ENCODE results near the gene STK24. TPM values are rescaled to one million over a fixed set of nuclear protein-coding genes. Genes with fewer than 3 reads are reported as not detected.

Gene STK24
- total RNA-seq, 4 donors from 2014 or later = 55.3 to 96.3 (median 83.9) TPM

DNA sequence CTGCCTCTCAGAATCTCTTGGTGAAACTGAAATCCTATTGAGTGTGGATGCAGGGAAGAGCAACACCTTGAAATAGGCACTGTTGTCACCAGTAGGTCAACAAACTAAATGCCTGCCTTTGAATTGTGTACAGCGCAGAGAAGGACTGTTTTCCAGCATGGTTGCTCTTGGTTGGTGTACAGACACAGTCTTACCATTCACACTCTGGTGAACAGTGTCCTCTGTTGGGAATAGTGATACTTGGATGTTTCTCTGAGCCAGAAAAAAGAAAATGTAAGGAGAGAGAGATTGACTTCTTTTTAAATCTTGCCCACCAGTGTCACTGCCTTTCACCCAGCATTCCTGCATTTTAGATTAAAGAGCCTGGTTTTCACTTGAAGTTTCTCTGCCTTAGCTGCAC is 179.7 kb downstream of the STK24 start:
- TF ChIP-seq, protein P1, sequence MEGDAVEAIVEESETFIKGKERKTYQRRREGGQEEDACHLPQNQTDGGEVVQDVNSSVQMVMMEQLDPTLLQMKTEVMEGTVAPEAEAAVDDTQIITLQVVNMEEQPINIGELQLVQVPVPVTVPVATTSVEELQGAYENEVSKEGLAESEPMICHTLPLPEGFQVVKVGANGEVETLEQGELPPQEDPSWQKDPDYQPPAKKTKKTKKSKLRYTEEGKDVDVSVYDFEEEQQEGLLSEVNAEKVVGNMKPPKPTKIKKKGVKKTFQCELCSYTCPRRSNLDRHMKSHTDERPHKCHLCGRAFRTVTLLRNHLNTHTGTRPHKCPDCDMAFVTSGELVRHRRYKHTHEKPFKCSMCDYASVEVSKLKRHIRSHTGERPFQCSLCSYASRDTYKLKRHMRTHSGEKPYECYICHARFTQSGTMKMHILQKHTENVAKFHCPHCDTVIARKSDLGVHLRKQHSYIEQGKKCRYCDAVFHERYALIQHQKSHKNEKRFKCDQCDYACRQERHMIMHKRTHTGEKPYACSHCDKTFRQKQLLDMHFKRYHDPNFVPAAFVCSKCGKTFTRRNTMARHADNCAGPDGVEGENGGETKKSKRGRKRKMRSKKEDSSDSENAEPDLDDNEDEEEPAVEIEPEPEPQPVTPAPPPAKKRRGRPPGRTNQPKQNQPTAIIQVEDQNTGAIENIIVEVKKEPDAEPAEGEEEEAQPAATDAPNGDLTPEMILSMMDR (IDR thresholded peaks at IDR 0.05) = no peak
- no peak for ATAC-seq (ENCODE audit: low FRiP score)
- no peak for DNase-seq (ENCODE audit: low spot score)

DNA sequence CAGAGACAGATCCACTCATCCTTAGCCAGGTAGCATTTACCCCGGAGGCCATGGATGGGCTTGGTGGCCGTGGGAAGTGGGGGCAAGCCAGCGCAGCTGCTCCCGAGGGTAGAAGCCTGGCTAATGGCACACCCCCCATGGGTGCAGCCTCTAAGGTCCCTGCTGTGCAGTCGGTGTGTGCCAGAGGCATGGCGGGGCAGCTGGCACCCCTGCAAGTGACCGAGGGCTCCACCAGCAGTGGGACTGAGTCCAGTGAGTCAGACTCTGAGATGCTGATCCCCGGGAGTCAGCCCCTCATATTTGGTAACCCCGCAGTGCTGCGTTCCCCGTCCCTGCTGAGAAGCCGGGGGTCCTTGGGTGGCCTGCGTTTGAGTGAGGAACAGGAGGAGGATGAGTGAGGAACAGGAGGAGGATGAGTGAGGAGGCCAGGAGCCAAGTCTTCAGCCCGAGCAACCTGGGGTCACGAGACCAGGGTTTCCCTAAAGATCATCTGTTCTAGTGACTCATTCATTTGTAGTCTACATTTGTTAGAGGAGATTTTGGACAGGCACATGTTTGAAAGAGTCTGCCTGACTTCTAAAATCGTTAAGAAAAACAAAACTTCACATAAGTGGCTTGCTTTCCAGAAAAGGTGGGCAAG is 180.7 kb downstream of the STK24 start:
- TF ChIP-seq, protein P1 (IDR thresholded peaks at IDR 0.05) = no peak
- no peak for ATAC-seq (ENCODE audit: low FRiP score)
- DNase-seq (ENCODE audit: low spot score) = no peak

Other genes starting within 250 kb of the STK24 start
- under 1 TPM in 2 of 4 donors, not detected in 2; 0.25 to 0.48 TPM for gene SLC15A1, start 175.6 kb upstream of the STK24 start, total RNA-seq